Skin epidermis (tissue), 12 donors: ENCODE data around the gene ELFN1.

ENCODE experiments used
- H3K27ac ChIP-seq, 21 experiments: fragments of 200-600 bp; sonication (generic) in 11 of 21; one replicate each; pipeline ENCODE4 v1.5.0; 2020; ENCODE audit warnings: mild to moderate bottlenecking in 3 of 21, inconsistent platforms in 2 of 21, moderate library complexity in 2 of 21
- H3K4me3 ChIP-seq, 7 experiments: fragments of 200-600 bp; sonication (generic) in 2 of 7; one replicate each; pipeline ENCODE4 v1.5.0; 2020; ENCODE audit warnings: inconsistent platforms in 2 of 7, mild to moderate bottlenecking in 2 of 7, moderate library complexity in 1 of 7

The ELFN1 gene

GRCh38 chr7:1733908-1734730 lies 64.0 kb downstream of the ELFN1 start:
- Histone ChIP-seq H3K27ac (no peak overlapping the region), H3K4me3 (no peak overlapping the region)

- Histone ChIP-seq H3K27ac (no peak overlapping the region), H3K4me3 (no peak overlapping the region)
Observed at GRCh38 chr7:1735262-1735661, 65.2 kb downstream of the ELFN1 start.

- no peak overlapping the region for H3K27ac ChIP-seq
- no peak overlapping the region for H3K4me3 ChIP-seq
Observed at GRCh38 chr7:1735806-1736483, 65.9 kb downstream of the ELFN1 start.

- H3K4me3 ChIP-seq: no peak overlapping the region
- no peak overlapping the region for H3K27ac ChIP-seq
Observed at GRCh38 chr7:1736484-1736817, 66.4 kb downstream of the ELFN1 start.

- H3K4me3 ChIP-seq: no peak overlapping the region
- H3K27ac ChIP-seq: no peak overlapping the region
Observed at GRCh38 chr7:1736830-1737229, 66.8 kb downstream of the ELFN1 start.

GRCh38 chr7:1737523-1737922 lies 67.4 kb downstream of the ELFN1 start:
- no peak overlapping the region for H3K27ac ChIP-seq

GRCh38 chr7:1737956-1738355 lies 67.9 kb downstream of the ELFN1 start:
- Histone ChIP-seq H3K27ac (no peak overlapping the region), H3K4me3 (no peak overlapping the region)

More at GRCh38 chr7:1737523-1737922, 67.4 kb downstream of the ELFN1 start:
- no peak overlapping the region for H3K4me3 ChIP-seq

- Histone ChIP-seq H3K4me3 (no peak overlapping the region), H3K27ac (no peak overlapping the region)
Observed at GRCh38 chr7:1738511-1738910, 68.4 kb downstream of the ELFN1 start.

GRCh38 chr7:1738956-1739355 lies 68.9 kb downstream of the ELFN1 start:
- H3K4me3 ChIP-seq: no peak overlapping the region
- H3K27ac ChIP-seq: no peak overlapping the region

GRCh38 chr7:1739593-1739992 lies 69.5 kb downstream of the ELFN1 start:
- Histone ChIP-seq H3K4me3 (no peak overlapping the region), H3K27ac (no peak overlapping the region)

- Histone ChIP-seq H3K27ac (no peak overlapping the region), H3K4me3 (no peak overlapping the region)
Observed at GRCh38 chr7:1740214-1740613, 70.1 kb downstream of the ELFN1 start.

- H3K4me3 ChIP-seq: no peak overlapping the region
- no peak overlapping the region for H3K27ac ChIP-seq
Observed at GRCh38 chr7:1741246-1741645, 71.2 kb downstream of the ELFN1 start.

GRCh38 chr7:1741751-1742554 lies 71.9 kb downstream of the ELFN1 start:
- peak overlapping the region in 1 of 7 experiments; percentile 8 for H3K4me3 ChIP-seq
- peak overlapping the region in 1 of 21 experiments; percentile 46 for H3K27ac ChIP-seq

- peak overlapping the region in 1 of 7 experiments; percentile 8 for H3K4me3 ChIP-seq
- H3K27ac ChIP-seq: peak overlapping the region in 2 of 21 experiments; percentile 21 to 46
Observed at GRCh38 chr7:1742555-1743303, 72.7 kb downstream of the ELFN1 start.

- Histone ChIP-seq H3K27ac (no peak overlapping the region), H3K4me3 (no peak overlapping the region)
Observed at GRCh38 chr7:1743481-1744230, 73.6 kb downstream of the ELFN1 start.

- Histone ChIP-seq H3K27ac (no peak overlapping the region), H3K4me3 (no peak overlapping the region)
Observed at GRCh38 chr7:1744296-1745017, 74.4 kb downstream of the ELFN1 start.

GRCh38 chr7:1745018-1745532 lies 75.0 kb downstream of the ELFN1 start:
- Histone ChIP-seq H3K27ac (no peak overlapping the region), H3K4me3 (no peak overlapping the region)
